NCI-H2196 treated with DMSO at 0.1 percent for 48 hours (cell line): ENCODE data around the gene KSR1.
"Not testable (repeated sequence)": the region's sequence is repeated elsewhere in the genome, so short reads cannot be mapped to it uniquely, and the experiment has no call there.

Experiments used
- DNase-seq: peaks from one replicate; lab custom pipeline; 2025; ENCODE audit not compliant: unreplicated experiment; lab: John Stamatoyannopoulos, UW

The KSR1 gene

GRCh38 chr17:27671591-27671910 lies 215.3 kb downstream of the KSR1 start:
- no peak for DNase-seq

- not testable (repeated sequence) for DNase-seq
Observed at GRCh38 chr17:27671977-27672480, 215.8 kb downstream of the KSR1 start.

- DNase-seq = no peak
Observed at GRCh38 chr17:27674335-27674734, 218.1 kb downstream of the KSR1 start.
